ENCODE measurements around the gene CDHR2.
"Not testable (repeated sequence)": the region's sequence is repeated elsewhere in the genome, so short reads cannot be mapped to it uniquely, and the experiment has no call there.

Gene CDHR2

GRCh38 chr5:176599749-176600430 lies 50.7 kb downstream of the CDHR2 start:
- DNase-seq, result not testable (repeated sequence)

GRCh38 chr5:176601901-176602482 lies 52.9 kb downstream of the CDHR2 start:
- no peak for DNase-seq

- no peak for DNase-seq
Measured at GRCh38 chr5:176603091-176603490, 53.9 kb downstream of the CDHR2 start.

GRCh38 chr5:176606032-176606431 lies 56.9 kb downstream of the CDHR2 start:
- no peak for DNase-seq

- no peak for DNase-seq
Measured at GRCh38 chr5:176606875-176607274, 57.7 kb downstream of the CDHR2 start.

GRCh38 chr5:176608142-176608705 lies 59.1 kb downstream of the CDHR2 start:
- no peak for DNase-seq

- DNase-seq, result no peak
Measured at GRCh38 chr5:176608937-176609723, 60.0 kb downstream of the CDHR2 start.

GRCh38 chr5:176609724-176610434 lies 60.7 kb downstream of the CDHR2 start, which contains the start of gene GPRIN1:
Gene GPRIN1, minus strand, starts transcription at chr5:176610156. Its CDS starts 10,322 bp downstream, at chr5:176599834.
- DNase-seq, result peak; percentile 19

- DNase-seq, result no peak
Measured at GRCh38 chr5:176610435-176610773, 61.3 kb downstream of the CDHR2 start.

GRCh38 chr5:176611435-176611834 lies 62.3 kb downstream of the CDHR2 start:
- no peak for DNase-seq

GRCh38 chr5:176612008-176612407 lies 62.9 kb downstream of the CDHR2 start:
- DNase-seq, result no peak

GRCh38 chr5:176612855-176613254 lies 63.7 kb downstream of the CDHR2 start:
- DNase-seq, result no peak

- DNase-seq, result no peak
Measured at GRCh38 chr5:176614805-176615478, 65.8 kb downstream of the CDHR2 start.

- DNase-seq, result no peak
Measured at GRCh38 chr5:176616511-176616910, 67.4 kb downstream of the CDHR2 start.

GRCh38 chr5:176618783-176619182 lies 69.6 kb downstream of the CDHR2 start:
- DNase-seq, result no peak

- DNase-seq, result no peak
Measured at GRCh38 chr5:176619203-176619568, 70.0 kb downstream of the CDHR2 start.

GRCh38 chr5:176619569-176620332 lies 70.6 kb downstream of the CDHR2 start:
- DNase-seq, result no peak

- no peak for DNase-seq
Measured at GRCh38 chr5:176620333-176620981, 71.3 kb downstream of the CDHR2 start.

GRCh38 chr5:176621661-176622079 lies 72.5 kb downstream of the CDHR2 start:
- no peak for DNase-seq

- no peak for DNase-seq
Measured at GRCh38 chr5:176624142-176624541, 75.0 kb downstream of the CDHR2 start.

GRCh38 chr5:176624938-176625337 lies 75.8 kb downstream of the CDHR2 start:
- no peak for DNase-seq
